Measurements from ENCODE around the gene BUD31. TPM values are rescaled to one million over a fixed set of nuclear protein-coding genes. Genes with fewer than 3 reads are reported as not detected.

The BUD31 gene
- total RNA-seq, 1 donor from 2014 or later = 176 TPM

DNA sequence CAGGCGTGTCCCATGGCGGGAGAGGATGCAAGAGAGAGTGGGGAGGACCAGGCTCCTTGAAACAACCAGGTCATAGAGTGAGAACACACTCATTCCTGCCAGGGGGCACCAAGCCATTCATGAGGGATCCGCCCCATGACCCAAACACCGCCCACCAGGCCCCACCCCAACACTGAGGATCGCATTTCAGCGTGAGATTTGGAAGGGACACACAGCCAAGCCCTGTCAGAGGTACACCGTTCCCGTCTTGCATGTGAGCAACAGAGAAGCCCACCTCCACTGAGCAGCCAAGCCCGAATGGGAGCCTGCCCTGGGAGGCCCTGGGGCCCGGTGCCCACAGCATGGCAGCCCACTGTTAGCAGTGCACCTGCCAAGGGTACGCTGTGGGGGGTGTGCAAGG, 42.1 kb upstream of the BUD31 start:
- TF ChIP-seq EZH2 (IDR thresholded peaks at IDR 0.05; ENCODE audit: insufficient read depth, low read length) = no peak
- TF ChIP-seq, protein P1, sequence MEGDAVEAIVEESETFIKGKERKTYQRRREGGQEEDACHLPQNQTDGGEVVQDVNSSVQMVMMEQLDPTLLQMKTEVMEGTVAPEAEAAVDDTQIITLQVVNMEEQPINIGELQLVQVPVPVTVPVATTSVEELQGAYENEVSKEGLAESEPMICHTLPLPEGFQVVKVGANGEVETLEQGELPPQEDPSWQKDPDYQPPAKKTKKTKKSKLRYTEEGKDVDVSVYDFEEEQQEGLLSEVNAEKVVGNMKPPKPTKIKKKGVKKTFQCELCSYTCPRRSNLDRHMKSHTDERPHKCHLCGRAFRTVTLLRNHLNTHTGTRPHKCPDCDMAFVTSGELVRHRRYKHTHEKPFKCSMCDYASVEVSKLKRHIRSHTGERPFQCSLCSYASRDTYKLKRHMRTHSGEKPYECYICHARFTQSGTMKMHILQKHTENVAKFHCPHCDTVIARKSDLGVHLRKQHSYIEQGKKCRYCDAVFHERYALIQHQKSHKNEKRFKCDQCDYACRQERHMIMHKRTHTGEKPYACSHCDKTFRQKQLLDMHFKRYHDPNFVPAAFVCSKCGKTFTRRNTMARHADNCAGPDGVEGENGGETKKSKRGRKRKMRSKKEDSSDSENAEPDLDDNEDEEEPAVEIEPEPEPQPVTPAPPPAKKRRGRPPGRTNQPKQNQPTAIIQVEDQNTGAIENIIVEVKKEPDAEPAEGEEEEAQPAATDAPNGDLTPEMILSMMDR (IDR thresholded peaks at IDR 0.05; ENCODE audit: insufficient read depth, low read depth, low read length) = no peak
- Histone ChIP-seq H2AFZ (ENCODE audit: low read depth, low read length) (no peak overlapping the region), H3K36me3 (ENCODE audit: insufficient read depth, low read length) (peaks cover 33% of the 10 kb centered on the region), H3K9ac (ENCODE audit: low read length) (no peak overlapping the region), H3K4me2 (ENCODE audit: low read length) (no peak overlapping the region), H3K27me3 (ENCODE audit: insufficient read depth, low read length) (no peaks in the 10 kb centered on the region), H3K4me3 (ENCODE audit: insufficient read depth, low read depth, low read length) (no peak overlapping the region), H3K27ac (ENCODE audit: low read depth, low read length) (no peak overlapping the region), H3K79me2 (ENCODE audit: insufficient read depth, low read length) (no peaks in the 10 kb centered on the region), H3K4me1 (ENCODE audit: insufficient read depth, low read length) (peaks cover 13% of the 10 kb centered on the region), H3K9me3 (ENCODE audit: insufficient read depth, low read depth, low read length) (no peaks in the 10 kb centered on the region), H4K20me1 (ENCODE audit: insufficient read depth, low read length) (peaks cover 41% of the 10 kb centered on the region)
- Mint-ChIP-seq H3K36me3 (ENCODE audit: low read depth, unreplicated experiment) (peaks cover 11% of the 10 kb centered on the region), H3K27ac (ENCODE audit: unreplicated experiment) (no peak overlapping the region), H3K4me1 (ENCODE audit: low read depth, unreplicated experiment) (peaks cover 8% of the 10 kb centered on the region), H3K9me3 (ENCODE audit: unreplicated experiment) (no peaks in the 10 kb centered on the region), H3K4me3 (ENCODE audit: unreplicated experiment) (no peak overlapping the region), H3K27me3 (ENCODE audit: low read depth, unreplicated experiment) (no peaks in the 10 kb centered on the region)
- DNase-seq (ENCODE audit: low read depth) (no peak), FAIRE-seq (no peak)

DNA sequence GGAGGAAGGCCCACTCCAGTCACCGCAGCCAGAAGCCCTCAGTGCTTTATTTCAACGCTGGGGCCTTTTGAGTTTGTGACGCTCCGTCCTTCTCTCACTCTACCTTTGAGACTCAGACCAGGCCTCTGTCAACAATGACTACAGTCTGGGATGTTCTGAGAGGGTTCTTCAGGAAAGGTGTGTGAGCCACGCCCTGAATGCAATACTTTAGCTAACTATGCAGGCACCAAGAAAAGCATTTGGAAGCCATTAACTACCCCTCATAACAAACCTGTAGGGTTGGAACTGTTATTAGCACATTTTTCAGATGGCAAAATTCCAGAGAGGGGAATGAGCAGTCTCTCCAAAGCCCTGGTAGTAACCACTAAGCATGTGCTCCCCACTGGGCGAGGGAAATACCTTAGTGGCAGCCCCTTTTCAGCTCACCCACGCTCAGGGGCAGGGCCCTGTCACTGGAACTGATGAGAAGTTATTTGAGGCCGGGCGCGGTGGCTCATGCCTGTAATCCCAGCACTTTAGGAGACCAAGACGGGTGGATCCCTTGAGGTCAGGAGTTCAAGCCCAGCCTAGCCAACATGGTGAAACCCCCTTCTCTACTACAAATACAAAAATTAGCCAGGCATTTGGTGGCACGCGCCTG, 39.9 kb upstream of the BUD31 start:
- Mint-ChIP-seq H3K9me3 (ENCODE audit: unreplicated experiment) (no peaks in the 10 kb centered on the region), H3K4me1 (ENCODE audit: low read depth, unreplicated experiment) (peaks cover 3% of the 10 kb centered on the region), H3K27ac (ENCODE audit: unreplicated experiment) (no peak overlapping the region), H3K36me3 (ENCODE audit: low read depth, unreplicated experiment) (peaks cover 11% of the 10 kb centered on the region), H3K27me3 (ENCODE audit: low read depth, unreplicated experiment) (no peaks in the 10 kb centered on the region), H3K4me3 (ENCODE audit: unreplicated experiment) (no peak overlapping the region)
- H3K27me3 ChIP-seq (ENCODE audit: insufficient read depth, low read length) = no peaks in the 10 kb centered on the region
- peaks cover 3% of the 10 kb centered on the region for H3K4me1 ChIP-seq (ENCODE audit: insufficient read depth, low read length)
- peaks cover 26% of the 10 kb centered on the region for H3K36me3 ChIP-seq (ENCODE audit: insufficient read depth, low read length)
- no peak overlapping the region for H3K9ac ChIP-seq (ENCODE audit: low read length)
- H3K9me3 ChIP-seq (ENCODE audit: insufficient read depth, low read depth, low read length) = no peaks in the 10 kb centered on the region
- TF ChIP-seq, protein P1 (IDR thresholded peaks at IDR 0.05; ENCODE audit: insufficient read depth, low read depth, low read length) = no peak
- no peak for TF ChIP-seq EZH2 (IDR thresholded peaks at IDR 0.05; ENCODE audit: insufficient read depth, low read length)
- no peak overlapping the region for H3K27ac ChIP-seq (ENCODE audit: low read depth, low read length)
- H3K4me3 ChIP-seq (ENCODE audit: insufficient read depth, low read depth, low read length) = no peak overlapping the region
- DNase-seq (ENCODE audit: low read depth) = no peak
- H3K4me2 ChIP-seq (ENCODE audit: low read length) = no peak overlapping the region
- FAIRE-seq = no peak
- H2AFZ ChIP-seq (ENCODE audit: low read depth, low read length) = no peak overlapping the region
- no peaks in the 10 kb centered on the region for H3K79me2 ChIP-seq (ENCODE audit: insufficient read depth, low read length)
- H4K20me1 ChIP-seq (ENCODE audit: insufficient read depth, low read length) = peaks cover 27% of the 10 kb centered on the region

DNA sequence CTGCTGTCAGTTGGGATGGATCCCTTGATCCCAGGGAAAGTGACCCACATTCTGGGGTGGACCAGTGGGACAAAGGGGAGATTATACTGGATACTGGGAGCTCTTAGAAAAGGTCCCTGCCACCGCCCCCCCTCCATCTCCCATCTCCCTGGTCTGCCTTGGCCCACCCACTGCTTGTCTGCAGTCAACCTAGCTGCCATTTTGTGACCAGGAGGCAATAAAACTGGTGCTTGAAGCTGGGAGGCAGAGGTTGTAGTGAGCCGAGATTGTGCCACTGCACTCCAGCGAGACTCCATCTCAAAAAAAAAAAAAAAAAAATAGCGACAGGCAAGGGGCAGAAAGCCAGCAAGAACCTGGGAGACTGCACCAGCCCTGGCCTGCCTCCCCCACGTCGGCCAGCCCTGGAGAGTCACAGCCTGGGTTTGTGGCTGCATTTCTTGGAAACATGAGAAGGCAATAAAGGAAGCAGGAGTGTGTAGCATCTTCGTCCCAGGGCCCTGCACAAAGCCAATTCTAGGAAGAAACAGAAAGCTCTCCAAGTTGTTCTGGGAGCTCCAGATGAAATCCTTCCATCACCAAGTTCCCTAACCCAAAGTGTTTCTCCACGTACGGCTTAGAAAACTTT, 38.9 kb upstream of the BUD31 start:
- Mint-ChIP-seq H3K27ac (ENCODE audit: unreplicated experiment) (no peak overlapping the region), H3K4me3 (ENCODE audit: unreplicated experiment) (no peak overlapping the region), H3K4me1 (ENCODE audit: low read depth, unreplicated experiment) (peaks cover 3% of the 10 kb centered on the region), H3K27me3 (ENCODE audit: low read depth, unreplicated experiment) (no peaks in the 10 kb centered on the region), H3K36me3 (ENCODE audit: low read depth, unreplicated experiment) (peaks cover 7% of the 10 kb centered on the region), H3K9me3 (ENCODE audit: unreplicated experiment) (no peaks in the 10 kb centered on the region)
- TF ChIP-seq, protein P1 (IDR thresholded peaks at IDR 0.05; ENCODE audit: insufficient read depth, low read depth, low read length) = no peak
- TF ChIP-seq EZH2 (IDR thresholded peaks at IDR 0.05; ENCODE audit: insufficient read depth, low read length) = no peak
- Histone ChIP-seq H3K4me2 (ENCODE audit: low read length) (no peak overlapping the region), H3K27ac (ENCODE audit: low read depth, low read length) (no peak overlapping the region), H3K9ac (ENCODE audit: low read length) (no peak overlapping the region), H3K27me3 (ENCODE audit: insufficient read depth, low read length) (no peaks in the 10 kb centered on the region), H3K4me3 (ENCODE audit: insufficient read depth, low read depth, low read length) (no peak overlapping the region), H4K20me1 (ENCODE audit: insufficient read depth, low read length) (peaks cover 24% of the 10 kb centered on the region), H3K79me2 (ENCODE audit: insufficient read depth, low read length) (no peaks in the 10 kb centered on the region), H2AFZ (ENCODE audit: low read depth, low read length) (no peak overlapping the region), H3K36me3 (ENCODE audit: insufficient read depth, low read length) (peaks cover 19% of the 10 kb centered on the region), H3K9me3 (ENCODE audit: insufficient read depth, low read depth, low read length) (no peaks in the 10 kb centered on the region), H3K4me1 (ENCODE audit: insufficient read depth, low read length) (peaks cover 3% of the 10 kb centered on the region)
- FAIRE-seq (no peak), DNase-seq (ENCODE audit: low read depth) (peak; percentile 42)

Measured in astrocyte (in vitro differentiated cells and primary cell).